HG02970 (cell line): ENCODE results near the gene GPC6.

ENCODE experiments used
- ATAC-seq: cut with Tn5 transposase; IDR thresholded peaks from one replicate; pipeline ENCODE4 v1.9.1; 2021; ENCODE audit warnings: mild to moderate bottlenecking, moderate library complexity, moderate number of reproducible peaks; ENCODE audit not compliant: unreplicated experiment, low FRiP score

GPC6 gene

GRCh38 chr13:93364166-93364565, 137.6 kb downstream of the GPC6 start:
- ATAC-seq = no peak

- ATAC-seq = no peak
Measured at GRCh38 chr13:93368296-93368695, 141.7 kb downstream of the GPC6 start.

GRCh38 chr13:93368718-93369117, 142.1 kb downstream of the GPC6 start:
- ATAC-seq = no peak

GRCh38 chr13:93372856-93373255, 146.2 kb downstream of the GPC6 start:
- ATAC-seq = no peak

GRCh38 chr13:93375491-93375890, 148.9 kb downstream of the GPC6 start:
- ATAC-seq = no peak

GRCh38 chr13:93377196-93377595, 150.6 kb downstream of the GPC6 start:
- ATAC-seq = no peak

GRCh38 chr13:93378184-93378583, 151.6 kb downstream of the GPC6 start:
- ATAC-seq = no peak

- no peak for ATAC-seq
Measured at GRCh38 chr13:93386116-93386515, 159.5 kb downstream of the GPC6 start.

GRCh38 chr13:93388701-93389100, 162.1 kb downstream of the GPC6 start:
- ATAC-seq = no peak

- no peak for ATAC-seq
Measured at GRCh38 chr13:93397619-93398018, 171.0 kb downstream of the GPC6 start.

- ATAC-seq = no peak
Measured at GRCh38 chr13:93398167-93399035, 171.8 kb downstream of the GPC6 start.

GRCh38 chr13:93399212-93399611, 172.6 kb downstream of the GPC6 start:
- ATAC-seq = no peak

GRCh38 chr13:93406136-93406535, 179.5 kb downstream of the GPC6 start:
- ATAC-seq = no peak

GRCh38 chr13:93407551-93407950, 180.9 kb downstream of the GPC6 start:
- ATAC-seq = no peak

GRCh38 chr13:93409001-93409400, 182.4 kb downstream of the GPC6 start:
- no peak for ATAC-seq

- ATAC-seq = no peak
Measured at GRCh38 chr13:93409816-93410215, 183.2 kb downstream of the GPC6 start.

GRCh38 chr13:93411186-93411680, 184.6 kb downstream of the GPC6 start:
- ATAC-seq = no peak

GRCh38 chr13:93412676-93413075, 186.1 kb downstream of the GPC6 start:
- no peak for ATAC-seq

- no peak for ATAC-seq
Measured at GRCh38 chr13:93413972-93414717, 187.5 kb downstream of the GPC6 start.

GRCh38 chr13:93416736-93417355, 190.2 kb downstream of the GPC6 start:
- no peak for ATAC-seq

- ATAC-seq = no peak
Measured at GRCh38 chr13:93418398-93418797, 191.8 kb downstream of the GPC6 start.
